GM23338 (cell line): ENCODE measurements around the gene QRICH1. TPM values are rescaled to one million over a fixed set of nuclear protein-coding genes. Genes with fewer than 3 reads are reported as not detected.

Experiments used
- ATAC-seq: fragments of 200-7000 bp; cut with Tn5 transposase; 3 replicates; pipeline ENCODE4 v1.9.1; 2020
- DNase-seq: peaks from one replicate; pipeline ENCODE4 v3.0.0-alpha.2; 2015; ENCODE audit warnings: low spot score
- H2AFZ ChIP-seq: fragments of 200-600 bp; sonication (generic); 2 replicates; pipeline ENCODE4 v1.8.0; 2016; ENCODE audit warnings: antibody characterized with exemption, mild to moderate bottlenecking, moderate library complexity
- H3F3A ChIP-seq: fragments of 200-600 bp; sonication (generic); replicated peaks from 2 replicates; pipeline ENCODE4 v1.8.0; 2017; ENCODE audit warnings: antibody characterized with exemption, mixed run types, low read depth
- H3K27ac ChIP-seq: fragments of 200-600 bp; sonication (generic); 2 replicates; pipeline ENCODE4 v1.6.1; 2016; ENCODE audit warnings: low read depth
- H3K27me3 ChIP-seq: fragments of 200-600 bp; sonication (generic); 2 replicates; pipeline ENCODE4 v1.8.0; 2016; ENCODE audit warnings: mild to moderate bottlenecking, mixed run types, moderate library complexity; ENCODE audit not compliant: insufficient read depth
- H3K36me3 ChIP-seq: fragments of 200-600 bp; sonication (generic); 2 replicates; pipeline ENCODE4 v1.8.0; 2016; ENCODE audit warnings: mild to moderate bottlenecking; ENCODE audit not compliant: insufficient read depth
- H3K4me1 ChIP-seq: fragments of 200-600 bp; sonication (generic); 2 replicates; pipeline ENCODE4 v1.8.0; 2016; ENCODE audit warnings: mild to moderate bottlenecking, moderate library complexity; ENCODE audit not compliant: insufficient read depth
- H3K4me2 ChIP-seq: fragments of 200-600 bp; sonication (generic); 2 replicates; pipeline ENCODE4 v1.7.1; 2017; ENCODE audit warnings: mixed run types
- H3K4me3 ChIP-seq: fragments of 200-600 bp; sonication (generic); 2 replicates; pipeline ENCODE4 v1.6.1; 2016; ENCODE audit warnings: mixed run types
- H3K79me2 ChIP-seq: fragments of 200-600 bp; sonication (generic); replicated peaks from 2 replicates; pipeline ENCODE4 v1.8.0; 2017; ENCODE audit warnings: mild to moderate bottlenecking; ENCODE audit not compliant: insufficient read depth
- H3K9me2 ChIP-seq: fragments of 200-600 bp; sonication (generic); 2 replicates; pipeline ENCODE4 v1.8.0; 2017; ENCODE audit not compliant: insufficient read depth
- H4K20me1 ChIP-seq: fragments of 200-600 bp; sonication (generic); replicated peaks from 2 replicates; pipeline ENCODE4 v1.8.0; 2017; ENCODE audit warnings: mild to moderate bottlenecking; ENCODE audit not compliant: insufficient read depth
- H3K27ac Mint-ChIP-seq: 2 replicates; pipeline ENCODE4 v1.8.0; 2020; ENCODE audit warnings: inconsistent platforms, mild to moderate bottlenecking, moderate library complexity, mixed read lengths
- H3K27me3 Mint-ChIP-seq: 3 replicates; pipeline ENCODE4 v1.8.0; 2022; ENCODE audit warnings: low read depth, mild to moderate bottlenecking, moderate library complexity, mixed read lengths, inconsistent platforms; ENCODE audit not compliant: insufficient read depth, poor library complexity
- H3K36me3 Mint-ChIP-seq: 3 replicates; pipeline ENCODE4 v1.8.0; 2021; ENCODE audit warnings: low read depth, mild to moderate bottlenecking, inconsistent platforms, moderate library complexity, mixed read lengths
- H3K4me1 Mint-ChIP-seq: 3 replicates; pipeline ENCODE4 v1.8.0; 2020; ENCODE audit warnings: mild to moderate bottlenecking, inconsistent platforms, mixed read lengths
- H3K4me3 Mint-ChIP-seq: 3 replicates; pipeline ENCODE4 v1.8.0; 2021; ENCODE audit warnings: moderate library complexity, mild to moderate bottlenecking, inconsistent platforms, mixed read lengths
- H3K9me3 Mint-ChIP-seq: 3 replicates; pipeline ENCODE4 v1.8.0; 2020; ENCODE audit warnings: moderate library complexity, mild to moderate bottlenecking, inconsistent platforms, mixed read lengths
- CREB1 ChIP-seq: fragments of 250-450 bp; sonication (Bioruptor Pico); IDR thresholded peaks from 2 replicates; pipeline ENCODE4 v1.5.0; 2020; ENCODE audit warnings: low read depth, mild to moderate bottlenecking, moderate library complexity
- EZH2phosphoT487 ChIP-seq: fragments of 200-600 bp; sonication (generic); IDR thresholded peaks from one replicate; pipeline ENCODE4 v1.8.1; 2018; ENCODE audit warnings: antibody characterized with exemption; ENCODE audit not compliant: unreplicated experiment
- NANOG ChIP-seq: IDR thresholded peaks from 2 replicates; pipeline ENCODE4 v1.6.1; 2016; ENCODE audit warnings: antibody characterized with exemption, borderline replicate concordance
- REST ChIP-seq: IDR thresholded peaks from one replicate; pipeline ENCODE4 v1.6.1; 2018; ENCODE audit warnings: antibody characterized with exemption; ENCODE audit not compliant: unreplicated experiment
- STAT1 ChIP-seq: IDR thresholded peaks from one replicate; pipeline ENCODE4 v1.6.1; 2016; ENCODE audit warnings: antibody characterized with exemption; ENCODE audit not compliant: unreplicated experiment
- ZNF462 ChIP-seq: fragments of 250-450 bp; sonication (Bioruptor Pico); IDR thresholded peaks from 2 replicates; pipeline ENCODE4 v1.5.0; 2020; ENCODE audit warnings: mild to moderate bottlenecking, moderate library complexity
- polyA plus RNA-seq: library from polyadenylated mRNA; unstranded; fragments of >200 nt; fragmentation: Nextera tagmentation; extraction: Ambion mirVana; gene quantifications from 2 replicates; pipeline ENCODE4 v1.2.1, GENCODE V29; 2016
- total RNA-seq: library from RNA; depleted of rRNA; stranded (reverse); fragments of >200 nt; shearing (Covaris generic); gene quantifications from 2 replicates; pipeline ENCODE4 v1.2.3, GENCODE V29; 2014
- TF ChIP-seq, protein P1 (sequence below), 2 experiments: fragments of 200-600 bp in 1 of 2; sonication (generic) in 1 of 2; conservative IDR thresholded peaks; 2 replicates each; pipeline versions ENCODE4 v1.5.1 to v1.6.1; 2016 to 2017; ENCODE audit warnings: antibody characterized with exemption in 2 of 2, low read depth in 2 of 2, mild to moderate bottlenecking in 2 of 2, moderate library complexity in 1 of 2

Gene QRICH1
- total and polyA plus RNA-seq, 2 experiments from 2014 or later: 66.9 to 149 TPM

- ATAC-seq (no peak), DNase-seq (no peak)
- H3K36me3 Mint-ChIP-seq: peaks cover 54% of the 10 kb centered on the region
- H3K27me3 Mint-ChIP-seq: peaks cover 23% of the 10 kb centered on the region
- H4K20me1 ChIP-seq: peaks cover 21% of the 10 kb centered on the region
- no peak overlapping the region; the same call in 2 of the 3 replicates for H3K4me3 Mint-ChIP-seq
- H3K27ac ChIP-seq: no peak overlapping the region
- H3K4me2 ChIP-seq: no peak overlapping the region
- H3K36me3 ChIP-seq: peaks cover 19% of the 10 kb centered on the region
- peaks cover 35% of the 10 kb centered on the region for H3F3A ChIP-seq
- H3K79me2 ChIP-seq: peaks cover 29% of the 10 kb centered on the region
- no peak overlapping the region for H3K4me3 ChIP-seq
- H3K27me3 ChIP-seq: no peaks in the 10 kb centered on the region
- peaks cover 16% of the 10 kb centered on the region; the same call in 1 of the 2 replicates for H3K4me1 ChIP-seq
- peaks cover 15% of the 10 kb centered on the region for H3K4me1 Mint-ChIP-seq
- no peak overlapping the region for H2AFZ ChIP-seq
- no peaks in the 10 kb centered on the region for H3K9me2 ChIP-seq
- no peaks in the 10 kb centered on the region; the same call in 2 of the 3 replicates for H3K9me3 Mint-ChIP-seq
- H3K27ac Mint-ChIP-seq: no peak overlapping the region
- TF ChIP-seq ZNF462 (no peak), NANOG (no peak), EZH2phosphoT487 (no peak), CREB1 (no peak), REST (no peak), STAT1 (no peak)
- TF ChIP-seq, protein P1, sequence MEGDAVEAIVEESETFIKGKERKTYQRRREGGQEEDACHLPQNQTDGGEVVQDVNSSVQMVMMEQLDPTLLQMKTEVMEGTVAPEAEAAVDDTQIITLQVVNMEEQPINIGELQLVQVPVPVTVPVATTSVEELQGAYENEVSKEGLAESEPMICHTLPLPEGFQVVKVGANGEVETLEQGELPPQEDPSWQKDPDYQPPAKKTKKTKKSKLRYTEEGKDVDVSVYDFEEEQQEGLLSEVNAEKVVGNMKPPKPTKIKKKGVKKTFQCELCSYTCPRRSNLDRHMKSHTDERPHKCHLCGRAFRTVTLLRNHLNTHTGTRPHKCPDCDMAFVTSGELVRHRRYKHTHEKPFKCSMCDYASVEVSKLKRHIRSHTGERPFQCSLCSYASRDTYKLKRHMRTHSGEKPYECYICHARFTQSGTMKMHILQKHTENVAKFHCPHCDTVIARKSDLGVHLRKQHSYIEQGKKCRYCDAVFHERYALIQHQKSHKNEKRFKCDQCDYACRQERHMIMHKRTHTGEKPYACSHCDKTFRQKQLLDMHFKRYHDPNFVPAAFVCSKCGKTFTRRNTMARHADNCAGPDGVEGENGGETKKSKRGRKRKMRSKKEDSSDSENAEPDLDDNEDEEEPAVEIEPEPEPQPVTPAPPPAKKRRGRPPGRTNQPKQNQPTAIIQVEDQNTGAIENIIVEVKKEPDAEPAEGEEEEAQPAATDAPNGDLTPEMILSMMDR (conservative IDR thresholded peaks at IDR 0.05; ENCODE audit: low read depth in 2 of 2): no peak
Observed at GRCh38 chr3:49015072-49015471, 78.8 kb downstream of the QRICH1 start.
